Measurements from ENCODE around the gene PLXNA1. TPM values are rescaled to one million over a fixed set of nuclear protein-coding genes. Genes with fewer than 3 reads are reported as not detected.

Gene PLXNA1
- total RNA-seq, 2 experiments from 2014 or later, result 6.5 to 7.4 TPM

- no peaks in the 10 kb centered on the region for H3K27me3 Mint-ChIP-seq
- CTCF ChIA-PET, result no interaction called here
- POLR2A ChIA-PET, result no interaction called here
- no peaks in the 10 kb centered on the region for H3K9me3 Mint-ChIP-seq
- H3K4me1 Mint-ChIP-seq, result no peaks in the 10 kb centered on the region
- no peak for DNase-seq
- H3K4me3 Mint-ChIP-seq, result no peak overlapping the region
- no peak overlapping the region for H3K27ac Mint-ChIP-seq
- no peaks in the 10 kb centered on the region for H3K36me3 Mint-ChIP-seq (ENCODE audit: low read depth)
Observed at GRCh38 chr3:127009531-127009930, 26.6 kb downstream of the PLXNA1 start.

GRCh38 chr3:127011270-127011992 lies 28.5 kb downstream of the PLXNA1 start:
- CTCF ChIA-PET, result no interaction called here

GRCh38 chr3:127012091-127012490 lies 29.2 kb downstream of the PLXNA1 start:
- H3K27ac Mint-ChIP-seq, result no peak overlapping the region

More at GRCh38 chr3:127011270-127011992, 28.5 kb downstream of the PLXNA1 start:
- no peak for DNase-seq
- Mint-ChIP-seq H3K4me3 (no peak overlapping the region), H3K4me1 (no peaks in the 10 kb centered on the region), H3K9me3 (no peaks in the 10 kb centered on the region), H3K27me3 (no peaks in the 10 kb centered on the region), H3K27ac (no peak overlapping the region), H3K36me3 (ENCODE audit: low read depth) (no peaks in the 10 kb centered on the region)
- POLR2A ChIA-PET, result no interaction called here

GRCh38 chr3:127013181-127013580 lies 30.3 kb downstream of the PLXNA1 start:
- CTCF ChIA-PET, result no interaction called here
- Mint-ChIP-seq H3K27ac (no peak overlapping the region), H3K27me3 (no peaks in the 10 kb centered on the region), H3K36me3 (ENCODE audit: low read depth) (no peaks in the 10 kb centered on the region), H3K4me1 (no peaks in the 10 kb centered on the region), H3K9me3 (no peaks in the 10 kb centered on the region), H3K4me3 (no peak overlapping the region)
- POLR2A ChIA-PET, result no interaction called here
- DNase-seq, result no peak

More at GRCh38 chr3:127012091-127012490, 29.2 kb downstream of the PLXNA1 start:
- no peak for DNase-seq
- Mint-ChIP-seq H3K9me3 (no peaks in the 10 kb centered on the region), H3K27me3 (no peaks in the 10 kb centered on the region), H3K4me1 (no peaks in the 10 kb centered on the region), H3K4me3 (no peak overlapping the region), H3K36me3 (ENCODE audit: low read depth) (no peaks in the 10 kb centered on the region)
- POLR2A ChIA-PET, result no interaction called here
- CTCF ChIA-PET, result no interaction called here

- H3K4me1 Mint-ChIP-seq, result no peaks in the 10 kb centered on the region
- ChIA-PET POLR2A (no interaction called here), CTCF (no interaction called here)
- no peak overlapping the region for H3K27ac Mint-ChIP-seq
- no peaks in the 10 kb centered on the region for H3K36me3 Mint-ChIP-seq (ENCODE audit: low read depth)
- no peaks in the 10 kb centered on the region for H3K9me3 Mint-ChIP-seq
- H3K27me3 Mint-ChIP-seq, result no peaks in the 10 kb centered on the region
- H3K4me3 Mint-ChIP-seq, result no peak overlapping the region
- DNase-seq, result no peak
Observed at GRCh38 chr3:127013758-127014535, 31.0 kb downstream of the PLXNA1 start.

GRCh38 chr3:127014536-127015281 lies 31.8 kb downstream of the PLXNA1 start:
- no peak overlapping the region for H3K27ac Mint-ChIP-seq
- POLR2A ChIA-PET, result no interaction called here
- CTCF ChIA-PET, result no interaction called here
- H3K4me3 Mint-ChIP-seq, result no peak overlapping the region
- H3K36me3 Mint-ChIP-seq (ENCODE audit: low read depth), result no peaks in the 10 kb centered on the region
- no peaks in the 10 kb centered on the region for H3K4me1 Mint-ChIP-seq
- DNase-seq, result no peak
- no peaks in the 10 kb centered on the region for H3K27me3 Mint-ChIP-seq
- H3K9me3 Mint-ChIP-seq, result no peaks in the 10 kb centered on the region

GRCh38 chr3:127015282-127016042 lies 32.5 kb downstream of the PLXNA1 start:
- Mint-ChIP-seq H3K27me3 (no peaks in the 10 kb centered on the region), H3K9me3 (no peaks in the 10 kb centered on the region), H3K36me3 (ENCODE audit: low read depth) (no peaks in the 10 kb centered on the region), H3K4me3 (no peak overlapping the region), H3K4me1 (no peaks in the 10 kb centered on the region), H3K27ac (no peak overlapping the region)
- no peak for DNase-seq
- ChIA-PET POLR2A (no interaction called here), CTCF (no interaction called here)

GRCh38 chr3:127016043-127016343 lies 33.1 kb downstream of the PLXNA1 start:
- H3K36me3 Mint-ChIP-seq (ENCODE audit: low read depth), result no peaks in the 10 kb centered on the region
- no peak overlapping the region for H3K4me3 Mint-ChIP-seq
- H3K27me3 Mint-ChIP-seq, result no peaks in the 10 kb centered on the region
- H3K27ac Mint-ChIP-seq, result no peak overlapping the region
- DNase-seq, result no peak
- H3K9me3 Mint-ChIP-seq, result no peaks in the 10 kb centered on the region
- POLR2A ChIA-PET, result no interaction called here
- CTCF ChIA-PET, result no interaction called here
- no peaks in the 10 kb centered on the region for H3K4me1 Mint-ChIP-seq

GRCh38 chr3:127016461-127016860 lies 33.5 kb downstream of the PLXNA1 start:
- H3K4me1 Mint-ChIP-seq, result no peaks in the 10 kb centered on the region
- CTCF ChIA-PET, result no interaction called here
- no peak for DNase-seq

GRCh38 chr3:127017229-127017628 lies 34.3 kb downstream of the PLXNA1 start:
- Mint-ChIP-seq H3K36me3 (ENCODE audit: low read depth) (no peaks in the 10 kb centered on the region), H3K9me3 (no peaks in the 10 kb centered on the region), H3K27ac (no peak overlapping the region), H3K4me3 (no peak overlapping the region), H3K4me1 (no peaks in the 10 kb centered on the region), H3K27me3 (no peaks in the 10 kb centered on the region)
- ChIA-PET POLR2A (no interaction called here), CTCF (no interaction called here)
- DNase-seq, result no peak

More at GRCh38 chr3:127016461-127016860, 33.5 kb downstream of the PLXNA1 start:
- Mint-ChIP-seq H3K9me3 (no peaks in the 10 kb centered on the region), H3K36me3 (ENCODE audit: low read depth) (no peaks in the 10 kb centered on the region), H3K4me3 (no peak overlapping the region), H3K27me3 (no peaks in the 10 kb centered on the region), H3K27ac (no peak overlapping the region)
- POLR2A ChIA-PET, result no interaction called here

- Mint-ChIP-seq H3K27me3 (no peaks in the 10 kb centered on the region), H3K4me3 (no peak overlapping the region)
- CTCF ChIA-PET, result no interaction called here
Observed at GRCh38 chr3:127017781-127018180, 34.9 kb downstream of the PLXNA1 start.

GRCh38 chr3:127018306-127018828 lies 35.5 kb downstream of the PLXNA1 start:
- DNase-seq, result no peak
- H3K27me3 Mint-ChIP-seq, result no peaks in the 10 kb centered on the region
- H3K9me3 Mint-ChIP-seq, result no peaks in the 10 kb centered on the region
- CTCF ChIA-PET, result no interaction called here
- no peak overlapping the region for H3K4me3 Mint-ChIP-seq
- H3K4me1 Mint-ChIP-seq, result no peaks in the 10 kb centered on the region
- no peaks in the 10 kb centered on the region for H3K36me3 Mint-ChIP-seq (ENCODE audit: low read depth)
- no peak overlapping the region for H3K27ac Mint-ChIP-seq
- POLR2A ChIA-PET, result no interaction called here

More at GRCh38 chr3:127017781-127018180, 34.9 kb downstream of the PLXNA1 start:
- no peak for DNase-seq
- Mint-ChIP-seq H3K9me3 (no peaks in the 10 kb centered on the region), H3K27ac (no peak overlapping the region), H3K4me1 (no peaks in the 10 kb centered on the region), H3K36me3 (ENCODE audit: low read depth) (no peaks in the 10 kb centered on the region)
- POLR2A ChIA-PET, result no interaction called here

- H3K36me3 Mint-ChIP-seq (ENCODE audit: low read depth), result no peaks in the 10 kb centered on the region
- no peaks in the 10 kb centered on the region for H3K27me3 Mint-ChIP-seq
- no peak overlapping the region for H3K4me3 Mint-ChIP-seq
- H3K4me1 Mint-ChIP-seq, result no peaks in the 10 kb centered on the region
- H3K27ac Mint-ChIP-seq, result no peak overlapping the region
- H3K9me3 Mint-ChIP-seq, result no peaks in the 10 kb centered on the region
- no peak for DNase-seq
- ChIA-PET CTCF (no interaction called here), POLR2A (no interaction called here)
Observed at GRCh38 chr3:127019449-127019848, 36.5 kb downstream of the PLXNA1 start.

Data from activated CD4-positive, alpha-beta memory T cell treated with anti-CD3 and anti-CD28 coated beads, Interleukin-2, amount 10 ng/mL, durations not matched to agents 7 days and 5 days (primary cell).